RWPE1 (cell line): ENCODE results near the gene NARF.

ENCODE experiments used
- CTCF ChIA-PET: fragments of 350-600 bp; sonication (Branson Sonifier 250); formaldehyde crosslinking; extraction: SDS; loops from one replicate; lab custom pipeline; 2021; lab: Yijun Ruan, JAX
- POLR2A ChIA-PET: fragments of 400-600 bp; formaldehyde crosslinking; extraction: SDS; loops from one replicate; lab custom pipeline; 2020; ENCODE audit warnings: antibody characterized with exemption; ENCODE audit not compliant: low non-redundant PET; lab: Yijun Ruan, JAX
- DNase-seq: peaks from one replicate; pipeline ENCODE4 v3.0.0; 2012; ENCODE audit warnings: low spot score
- H3K27ac ChIP-seq: fragments of 450-650 bp; 2 replicates; pipeline ENCODE4 v1.5.1; 2017
- TF ChIP-seq, protein P1 (sequence below): fragments of 450-650 bp; conservative IDR thresholded peaks from 2 replicates; pipeline ENCODE4 v1.5.1; 2017; ENCODE audit warnings: low read depth, mild to moderate bottlenecking

The NARF gene

DNA sequence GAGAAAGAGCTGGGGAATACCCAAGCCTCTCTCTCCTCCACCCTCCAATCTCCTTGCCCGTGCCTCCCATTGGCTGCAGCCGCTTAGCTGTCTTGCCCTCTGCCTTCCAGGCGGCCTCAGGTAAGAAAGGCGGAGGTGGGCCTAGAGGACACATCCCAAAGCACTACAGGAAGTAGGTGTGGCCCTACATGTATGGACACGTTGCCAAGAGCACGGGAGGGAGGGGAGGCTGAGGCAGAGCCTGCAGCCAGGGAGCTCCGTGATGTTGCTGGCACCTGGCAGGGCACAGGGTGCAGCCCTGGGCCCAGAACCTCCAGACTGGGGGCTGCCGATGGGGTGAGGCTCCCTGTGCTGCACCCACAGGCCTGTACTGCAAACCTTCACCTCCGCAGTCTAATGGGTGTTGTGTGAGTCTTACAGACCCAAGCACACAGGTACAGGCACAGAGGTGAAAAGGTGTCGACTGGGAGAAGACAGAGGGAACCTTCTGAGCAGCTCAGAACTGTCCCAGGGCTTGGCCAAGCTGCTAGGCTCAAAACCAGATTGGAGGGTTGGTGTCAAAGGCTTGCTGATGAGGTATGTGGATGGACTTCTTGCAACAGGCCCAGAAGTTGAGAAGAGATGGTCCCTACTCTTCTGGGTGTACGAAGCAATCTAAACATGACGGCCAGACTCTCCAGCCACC, 37.4 kb downstream of the NARF start:
- CTCF ChIA-PET, result interaction anchor here (0.6 to 1.1 kb wide), 3 partner anchors 33 to 255 kb away, joined by 4 to 5 read pairs (median 4); no protein-coding TSS in a partner anchor
- peak; percentile 79 for DNase-seq
- TF ChIP-seq, protein P1, sequence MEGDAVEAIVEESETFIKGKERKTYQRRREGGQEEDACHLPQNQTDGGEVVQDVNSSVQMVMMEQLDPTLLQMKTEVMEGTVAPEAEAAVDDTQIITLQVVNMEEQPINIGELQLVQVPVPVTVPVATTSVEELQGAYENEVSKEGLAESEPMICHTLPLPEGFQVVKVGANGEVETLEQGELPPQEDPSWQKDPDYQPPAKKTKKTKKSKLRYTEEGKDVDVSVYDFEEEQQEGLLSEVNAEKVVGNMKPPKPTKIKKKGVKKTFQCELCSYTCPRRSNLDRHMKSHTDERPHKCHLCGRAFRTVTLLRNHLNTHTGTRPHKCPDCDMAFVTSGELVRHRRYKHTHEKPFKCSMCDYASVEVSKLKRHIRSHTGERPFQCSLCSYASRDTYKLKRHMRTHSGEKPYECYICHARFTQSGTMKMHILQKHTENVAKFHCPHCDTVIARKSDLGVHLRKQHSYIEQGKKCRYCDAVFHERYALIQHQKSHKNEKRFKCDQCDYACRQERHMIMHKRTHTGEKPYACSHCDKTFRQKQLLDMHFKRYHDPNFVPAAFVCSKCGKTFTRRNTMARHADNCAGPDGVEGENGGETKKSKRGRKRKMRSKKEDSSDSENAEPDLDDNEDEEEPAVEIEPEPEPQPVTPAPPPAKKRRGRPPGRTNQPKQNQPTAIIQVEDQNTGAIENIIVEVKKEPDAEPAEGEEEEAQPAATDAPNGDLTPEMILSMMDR, result no peak
- POLR2A ChIA-PET, result interaction anchor here (0.7 to 1.2 kb wide), 3 partner anchors 15 to 419 kb away, joined by 3 to 6 read pairs (median 5); no protein-coding TSS in a partner anchor
- peak overlapping the region; percentile 98 for H3K27ac ChIP-seq

DNA sequence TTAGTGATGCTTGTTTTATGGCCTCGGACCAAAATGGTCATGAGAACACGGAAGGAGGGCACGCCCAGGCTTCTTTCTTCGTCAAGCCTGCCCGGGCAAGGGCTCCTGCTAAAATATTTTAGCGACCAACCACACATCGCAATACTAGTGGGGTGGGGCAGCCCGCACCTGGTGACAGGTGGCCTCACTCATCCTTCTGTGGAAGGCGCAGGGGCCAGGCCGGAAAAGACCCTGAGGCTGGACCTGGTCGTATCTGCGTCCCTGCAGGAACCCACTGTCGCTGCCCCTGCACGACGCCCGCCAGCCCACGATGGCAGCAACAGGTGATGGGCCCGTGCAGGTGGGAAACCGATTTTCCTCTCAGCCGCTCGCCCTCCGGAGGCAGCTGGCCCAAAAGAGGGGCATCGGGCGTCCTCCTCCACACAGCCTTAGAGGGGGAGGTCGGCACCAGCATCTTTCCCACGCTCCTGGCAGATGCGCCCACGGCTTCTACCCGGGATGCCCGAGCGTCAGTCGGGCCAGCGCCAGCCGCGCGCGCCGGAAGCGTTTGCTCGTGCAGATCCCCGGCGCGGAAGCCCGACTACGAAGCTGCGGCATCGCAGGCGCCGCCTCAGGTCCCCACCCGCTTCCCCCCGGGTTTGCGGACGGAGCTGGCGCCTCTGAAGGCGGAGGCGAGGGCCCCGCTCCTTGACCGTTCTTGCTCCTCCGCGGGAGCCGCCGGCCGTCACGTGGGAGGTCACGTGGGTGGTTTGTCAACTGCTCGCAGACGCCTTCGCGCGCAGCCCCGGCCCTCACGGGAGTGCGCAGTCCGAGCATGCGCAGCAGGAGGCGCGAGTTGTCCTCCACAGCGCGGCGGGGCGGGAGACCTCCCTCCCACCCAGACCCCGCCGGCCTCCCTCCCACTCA, 38.2 kb downstream of the NARF start:
- peak; percentile 90 for DNase-seq
- H3K27ac ChIP-seq, result peak overlapping the region; percentile 98
- TF ChIP-seq, protein P1, result no peak
- CTCF ChIA-PET, result interaction anchor here (1.1 kb wide), 1 partner anchor 32 kb away, joined by 4 read pairs; no protein-coding TSS in a partner anchor
- POLR2A ChIA-PET, result interaction anchor here (1.0 to 1.2 kb wide), 2 partner anchors 14 to 30 kb away, joined by 3 to 5 read pairs; no protein-coding TSS in a partner anchor

DNA sequence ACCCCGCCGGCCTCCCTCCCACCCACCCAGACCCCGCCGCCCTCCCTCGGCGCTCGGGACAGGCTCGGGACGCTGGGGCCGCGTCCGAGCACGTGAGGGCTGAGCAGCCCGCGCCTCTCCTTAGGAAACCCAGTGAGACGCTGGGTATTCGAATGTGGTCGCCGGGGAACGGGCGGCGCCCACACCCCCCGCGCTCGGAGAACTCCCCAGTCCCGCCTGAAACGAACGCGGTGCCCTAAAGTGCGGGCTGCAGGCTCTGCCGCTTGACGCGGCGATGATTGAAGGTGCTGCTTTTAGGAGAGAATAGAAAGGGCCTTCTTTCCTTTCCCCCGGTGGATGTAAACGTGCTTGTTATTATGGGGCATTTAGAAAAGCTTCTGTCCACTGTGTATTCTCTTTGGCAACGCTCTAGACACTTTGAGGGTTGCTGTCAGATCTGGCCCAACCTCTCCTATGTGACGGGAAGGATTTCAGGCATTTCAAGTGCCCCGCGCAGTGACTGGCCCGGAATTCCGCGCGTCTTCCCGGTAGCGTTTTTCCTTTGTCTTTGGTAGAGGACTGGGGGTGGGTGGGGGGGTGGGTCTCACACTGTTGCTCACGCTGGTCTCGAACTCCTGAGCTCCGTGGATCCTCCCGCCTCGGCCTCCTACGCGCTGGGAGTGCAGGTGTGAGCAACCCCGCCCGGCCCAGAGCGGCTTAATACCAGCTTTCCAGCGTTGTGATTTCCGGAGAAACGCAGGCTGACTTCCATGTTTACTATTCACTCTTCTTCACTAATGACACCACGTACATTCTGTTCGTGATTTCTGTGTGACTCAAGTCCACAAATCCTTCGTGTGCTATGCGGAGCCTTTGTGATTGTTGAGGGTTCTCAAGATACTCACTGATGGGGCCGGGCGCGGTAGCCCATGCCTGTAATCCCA, 39.2 kb downstream of the NARF start:
- POLR2A ChIA-PET, result interaction anchor here (1.2 kb wide), 1 partner anchor 13 kb away, joined by 3 read pairs; no protein-coding TSS in a partner anchor
- peak overlapping the region; percentile 98 for H3K27ac ChIP-seq
- peak; percentile 24 for DNase-seq
- TF ChIP-seq, protein P1, result no peak
- CTCF ChIA-PET, result interaction anchor here (0.6 kb wide), 1 partner anchor 252 kb away, joined by 3 read pairs; no protein-coding TSS in a partner anchor

DNA sequence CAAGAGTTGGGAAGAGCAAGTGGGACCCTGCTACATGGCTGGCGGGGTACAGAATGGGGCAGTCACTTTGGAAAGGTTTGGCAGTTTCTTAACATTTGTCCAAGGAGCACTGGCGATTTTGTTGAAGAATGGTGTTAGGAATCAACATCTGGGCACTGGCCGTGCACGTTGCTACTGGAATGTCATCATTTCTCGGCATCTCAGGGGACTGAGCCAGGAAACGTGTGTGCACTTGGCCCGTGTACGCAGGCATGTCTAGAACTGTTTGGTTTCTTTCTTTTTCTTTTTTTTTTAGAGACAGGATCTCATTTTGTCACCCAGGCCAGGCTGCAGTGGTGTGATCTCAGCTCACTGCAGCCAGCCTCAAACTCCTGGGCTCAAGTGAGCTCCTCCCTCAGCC, 43.7 kb downstream of the NARF start:
- TF ChIP-seq, protein P1, result no peak
- H3K27ac ChIP-seq, result peak overlapping the region; percentile 95
- ChIA-PET CTCF (interaction anchor here (0.7 to 1.1 kb wide), 2 partner anchors 9 to 12 kb away, joined by 3 to 5 read pairs; no protein-coding TSS in a partner anchor), POLR2A (no interaction called here)
- no peak for DNase-seq

DNA sequence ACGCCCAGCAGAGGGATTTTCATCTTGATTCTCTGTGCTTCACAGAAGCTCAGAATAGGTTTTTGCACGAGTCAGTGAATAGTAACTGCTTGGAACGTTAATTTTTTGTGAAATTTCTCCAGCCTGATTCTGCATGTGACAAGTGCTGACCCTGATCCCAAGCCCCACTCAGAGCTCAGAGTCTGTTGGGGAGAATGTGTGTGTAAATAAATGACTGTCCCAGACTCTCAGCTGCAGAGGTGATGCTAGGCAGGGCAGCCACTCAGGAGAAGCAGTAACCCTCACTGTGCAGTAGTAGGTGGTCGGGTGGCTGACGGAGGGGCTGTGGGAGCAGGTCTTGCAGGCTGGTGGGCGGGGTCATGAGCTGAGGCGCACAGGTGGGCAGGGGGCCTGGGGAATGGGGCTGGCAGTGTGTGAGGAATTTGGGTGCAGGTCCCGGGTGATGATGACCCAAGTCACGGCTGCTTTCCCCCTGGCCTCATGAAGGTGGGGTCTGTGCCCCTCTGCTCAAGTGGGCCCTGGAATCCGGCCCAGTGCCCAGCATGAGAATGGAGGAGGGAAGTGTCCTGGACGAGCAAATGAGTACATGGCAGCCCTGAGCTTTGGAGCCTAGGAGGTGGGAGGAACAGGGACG, 44.7 kb downstream of the NARF start:
- TF ChIP-seq, protein P1, result no peak
- H3K27ac ChIP-seq, result peak overlapping the region; percentile 95
- no peak for DNase-seq
- POLR2A ChIA-PET, result interaction anchor here (0.5 to 0.6 kb wide), 3 partner anchors 30 to 519 kb away, joined by 3 to 6 read pairs (median 4); no protein-coding TSS in a partner anchor
- CTCF ChIA-PET, result interaction anchor here (0.7 to 1.1 kb wide), 2 partner anchors 10 to 11 kb away, joined by 3 to 5 read pairs; no protein-coding TSS in a partner anchor
